ENCODE results near the gene P2RX7.
"Not testable (repeated sequence)": the region's sequence is repeated elsewhere in the genome, so short reads cannot be mapped to it uniquely, and the experiment has no call there.

Gene P2RX7

GRCh38 chr12:121139286-121139685 is 6.6 kb downstream of the P2RX7 start:
- DNase-seq, result no peak

DNA sequence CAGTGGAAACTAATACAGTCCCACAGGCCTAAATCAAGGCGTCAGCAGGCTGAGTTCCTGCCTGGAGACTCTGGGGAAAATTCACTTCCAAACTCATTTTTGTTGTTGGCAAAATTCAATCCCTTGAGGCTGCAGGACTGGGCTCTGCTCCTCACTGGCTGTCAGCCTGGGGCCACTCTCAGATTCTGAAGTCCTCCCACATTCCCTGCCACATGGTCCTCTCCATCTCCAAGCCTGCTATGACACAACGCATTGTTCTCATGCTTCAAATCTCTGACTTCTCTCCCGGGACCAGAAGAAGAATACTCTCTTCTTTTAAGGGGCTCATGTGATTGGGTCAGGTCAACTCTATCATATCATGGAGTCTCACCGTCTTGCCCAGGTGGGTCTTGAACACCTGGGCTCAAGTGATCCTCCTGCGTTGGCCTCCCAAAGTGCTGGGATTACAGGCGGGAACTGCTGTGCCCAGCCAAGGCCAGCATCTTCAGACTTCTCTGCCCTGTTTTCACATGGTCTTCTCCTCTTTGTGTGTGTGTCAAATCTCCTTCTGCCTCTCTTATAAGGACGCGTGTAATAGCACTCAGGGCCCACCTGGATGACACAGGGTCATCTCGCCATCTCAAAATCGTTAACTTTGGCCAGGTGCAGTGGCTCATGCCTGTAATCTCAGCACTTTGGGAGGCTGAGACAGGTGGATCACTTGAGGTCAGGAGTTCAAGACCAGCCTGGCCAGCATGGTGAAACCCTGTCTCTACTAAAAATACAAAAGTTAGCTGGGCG is 9.7 kb downstream of the P2RX7 start:
- DNase-seq, result no peak

GRCh38 chr12:121144416-121144914 is 11.8 kb downstream of the P2RX7 start:
- DNase-seq, result no peak

DNA sequence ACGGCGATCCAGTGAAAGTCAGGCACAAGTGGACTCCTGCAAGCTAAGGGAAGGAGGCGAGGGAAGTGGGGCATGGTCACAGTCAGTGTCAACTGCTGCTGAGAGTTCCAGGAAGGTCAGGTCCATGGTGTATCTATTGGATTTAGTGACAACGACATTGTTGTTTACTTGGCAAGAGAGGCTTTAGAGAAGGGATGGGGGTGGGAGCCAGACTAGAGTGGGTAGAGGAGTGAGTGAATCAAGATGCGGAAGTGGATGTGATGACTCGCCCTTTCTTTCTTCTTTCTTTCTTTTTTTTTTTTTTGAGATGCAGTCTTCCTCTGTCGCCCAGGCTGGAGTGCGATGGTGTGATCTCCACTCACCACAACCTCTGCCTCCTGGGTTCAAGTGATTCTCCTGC is 12.5 kb downstream of the P2RX7 start:
- DNase-seq, result peak in 1 of 2 experiments; percentile 15

DNA sequence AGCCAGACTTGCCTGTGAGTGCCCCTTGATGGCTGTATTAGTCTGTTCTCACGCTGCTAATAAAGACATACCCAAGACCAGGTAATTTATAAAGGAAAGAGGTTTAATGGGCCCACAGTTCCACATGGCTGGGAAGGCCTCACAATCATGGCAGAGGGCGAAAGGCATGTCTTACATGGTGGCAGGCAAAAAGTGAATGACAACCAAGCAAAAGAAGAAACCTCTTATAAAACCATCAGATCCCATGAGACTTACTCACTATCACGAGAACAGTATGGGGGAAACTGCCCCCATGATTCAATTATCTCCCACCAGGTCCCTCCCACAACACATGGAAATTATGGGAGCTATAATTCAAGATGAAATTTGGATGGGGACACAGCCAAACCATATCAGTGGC is 16.6 kb downstream of the P2RX7 start:
- DNase-seq, result not testable (repeated sequence)

DNA sequence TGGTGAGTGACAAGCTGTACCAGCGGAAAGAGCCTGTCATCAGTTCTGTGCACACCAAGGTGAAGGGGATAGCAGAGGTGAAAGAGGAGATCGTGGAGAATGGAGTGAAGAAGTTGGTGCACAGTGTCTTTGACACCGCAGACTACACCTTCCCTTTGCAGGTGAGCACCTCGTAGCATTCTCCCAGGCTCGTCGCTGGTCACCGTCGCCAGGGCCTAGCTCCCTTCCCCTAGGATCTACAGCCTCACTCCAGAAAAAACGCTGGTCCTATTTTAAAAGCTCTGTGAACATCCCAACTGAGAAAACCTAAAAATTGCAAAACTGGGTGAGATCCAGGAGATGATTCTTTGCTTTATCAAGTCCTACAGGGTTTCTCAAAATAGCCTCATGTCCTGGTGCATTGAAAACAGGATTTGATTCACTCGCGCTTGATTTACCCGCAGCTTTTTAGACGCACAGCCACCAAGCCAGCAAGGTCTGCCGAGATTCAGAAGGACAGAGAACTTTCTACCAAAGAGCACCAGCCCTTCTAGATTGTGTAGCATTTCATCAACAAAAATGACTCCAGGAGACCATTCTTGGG is 22.2 kb downstream of the P2RX7 start:
- DNase-seq, result no peak

- no peak for DNase-seq
Observed at GRCh38 chr12:121156365-121156764, 23.7 kb downstream of the P2RX7 start.

DNA sequence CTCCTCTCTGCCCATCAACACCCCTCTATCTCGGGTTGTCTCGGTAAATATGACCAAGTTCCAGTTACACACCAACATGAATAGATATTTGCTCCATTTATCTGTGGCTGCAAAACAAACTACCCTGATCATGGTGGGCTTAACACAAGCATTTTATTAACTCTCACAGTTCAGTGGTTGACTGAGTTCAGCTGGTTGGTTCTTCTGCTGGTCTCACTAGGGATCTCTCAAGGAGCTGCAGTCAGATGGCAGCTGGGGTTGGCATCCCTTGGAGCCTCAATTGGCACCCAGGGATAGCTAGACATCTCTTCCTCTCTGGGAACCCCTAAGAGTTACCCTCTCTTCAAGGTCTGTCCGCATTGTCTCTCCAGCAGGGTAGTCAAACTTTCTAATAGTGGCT is 25.4 kb downstream of the P2RX7 start:
- no peak for DNase-seq

DNA sequence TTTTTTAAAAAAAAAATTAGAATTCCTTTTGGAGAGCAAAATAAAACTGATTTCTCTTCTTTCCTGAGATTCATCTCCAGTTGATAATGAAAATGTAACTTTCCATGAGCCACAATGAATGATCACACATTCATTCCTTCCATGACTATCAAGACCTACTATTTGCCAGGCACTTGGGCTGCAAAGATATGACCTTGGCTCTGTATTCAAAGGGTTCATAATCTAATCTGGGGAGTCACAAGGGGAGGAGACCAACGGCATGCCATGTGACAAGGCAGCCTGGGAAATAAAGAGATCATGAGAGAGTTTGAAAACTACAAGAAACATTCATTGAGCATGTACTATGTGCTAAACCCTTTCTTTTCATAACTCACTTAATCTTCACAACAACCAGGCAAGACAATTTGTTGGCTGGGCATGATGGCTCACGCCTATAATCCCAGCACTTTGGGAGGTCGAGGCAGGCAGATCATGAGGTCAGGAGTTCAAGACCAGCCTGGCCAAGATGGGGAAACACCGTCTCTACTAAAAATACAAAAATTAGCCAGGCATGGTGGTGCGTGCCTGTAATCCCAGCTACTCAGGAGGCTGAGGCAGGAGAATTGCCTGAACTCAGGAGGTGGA is 26.2 kb downstream of the P2RX7 start:
- not testable (repeated sequence) for DNase-seq

DNA sequence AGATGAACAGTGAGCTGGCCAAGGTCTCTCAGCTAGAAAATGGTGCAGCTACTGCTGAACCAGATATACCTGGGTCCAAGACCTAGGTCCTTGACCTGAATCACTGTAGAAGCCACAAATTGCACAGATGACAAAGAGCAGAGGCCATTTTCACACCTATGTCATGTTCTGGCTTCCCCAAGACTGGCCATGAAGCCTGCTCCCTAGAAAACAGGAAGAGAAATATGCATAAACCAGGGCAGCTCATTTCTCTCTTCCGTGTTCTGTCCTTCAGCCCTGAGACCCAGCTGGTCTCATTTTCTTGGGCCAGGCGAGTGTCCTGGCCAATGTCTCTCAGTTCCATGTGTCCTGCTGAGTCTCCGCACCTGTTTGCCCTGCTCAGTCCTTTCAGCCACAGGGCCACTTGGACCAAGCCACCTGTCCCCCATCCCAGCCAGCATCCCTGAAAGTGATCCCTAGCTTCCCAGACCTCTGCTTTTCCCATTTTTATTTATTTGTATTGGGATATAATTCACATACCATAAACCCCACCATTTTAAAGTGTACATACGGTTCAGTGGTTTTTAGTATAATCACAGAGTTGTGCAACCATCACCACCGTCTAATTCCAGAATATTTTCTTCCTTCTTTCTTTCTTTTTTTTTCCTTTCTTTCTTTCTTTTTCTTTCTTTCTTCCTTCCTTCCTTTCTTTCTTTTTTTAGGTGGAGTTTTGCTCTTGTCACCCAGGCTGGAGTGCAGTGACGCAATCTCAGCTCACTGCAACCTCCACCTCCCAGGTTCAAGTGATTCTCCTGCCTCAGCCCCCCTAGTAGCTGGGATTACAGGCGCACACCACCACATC is 27.0 kb downstream of the P2RX7 start:
- no peak for DNase-seq

DNA sequence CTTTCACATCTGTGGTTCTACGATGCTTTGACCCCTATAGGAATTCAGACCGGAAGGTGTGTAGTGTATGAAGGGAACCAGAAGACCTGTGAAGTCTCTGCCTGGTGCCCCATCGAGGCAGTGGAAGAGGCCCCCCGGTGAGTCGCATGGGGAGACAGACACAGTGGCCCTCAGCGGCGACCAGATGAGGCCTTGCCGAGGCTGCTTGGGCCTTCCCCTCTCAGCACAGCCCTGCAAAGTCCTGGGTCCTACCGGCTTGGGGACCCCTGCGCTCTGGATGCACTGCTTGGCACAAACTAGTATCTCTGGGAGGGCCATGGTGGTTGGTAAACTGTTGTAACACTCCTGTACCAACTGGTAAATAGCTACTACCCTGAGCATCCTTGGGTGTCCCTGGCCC is 29.7 kb downstream of the P2RX7 start:
- DNase-seq, result no peak

GRCh38 chr12:121162985-121163384 is 30.3 kb downstream of the P2RX7 start:
- no peak for DNase-seq

DNA sequence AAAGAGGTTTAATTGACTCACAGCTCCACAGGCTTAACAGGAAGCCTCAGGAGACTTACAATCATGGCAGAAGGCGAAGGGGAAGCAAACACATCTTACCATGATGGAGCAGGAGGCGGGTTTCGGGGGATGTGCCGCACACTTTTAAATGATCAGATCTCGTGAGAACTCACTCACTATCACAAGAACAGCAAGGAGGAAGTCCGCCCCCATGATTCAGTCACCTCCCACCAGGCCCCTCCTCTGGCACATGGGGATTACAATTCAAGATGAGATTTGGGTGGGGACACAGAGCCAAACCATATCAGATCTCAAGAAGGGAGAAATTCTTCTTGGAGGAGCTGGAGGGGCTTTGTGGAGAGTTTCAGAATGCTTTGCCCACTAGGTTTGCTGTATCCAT is 32.2 kb downstream of the P2RX7 start:
- not testable (repeated sequence) for DNase-seq

DNA sequence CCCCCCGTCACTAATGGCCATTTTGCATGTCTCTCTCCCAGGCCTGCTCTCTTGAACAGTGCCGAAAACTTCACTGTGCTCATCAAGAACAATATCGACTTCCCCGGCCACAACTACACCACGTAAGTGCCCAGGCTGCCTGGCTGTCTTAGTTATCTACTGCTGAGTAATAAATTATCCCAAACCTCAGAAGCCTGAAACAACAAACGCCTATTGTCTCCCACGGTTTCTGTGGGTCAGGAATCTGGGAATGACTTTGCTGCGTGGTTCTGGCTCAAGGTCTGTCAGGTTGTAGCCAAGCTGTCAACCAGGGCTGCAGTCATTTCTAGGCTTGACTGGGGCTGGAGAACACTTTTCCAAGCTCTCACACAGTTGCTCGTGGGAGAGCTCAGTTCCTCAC is 32.6 kb downstream of the P2RX7 start:
- no peak for DNase-seq

- DNase-seq, result no peak
Observed at GRCh38 chr12:121166356-121166755, 33.7 kb downstream of the P2RX7 start.

GRCh38 chr12:121167232-121167820 is 34.6 kb downstream of the P2RX7 start:
- no peak for DNase-seq

DNA sequence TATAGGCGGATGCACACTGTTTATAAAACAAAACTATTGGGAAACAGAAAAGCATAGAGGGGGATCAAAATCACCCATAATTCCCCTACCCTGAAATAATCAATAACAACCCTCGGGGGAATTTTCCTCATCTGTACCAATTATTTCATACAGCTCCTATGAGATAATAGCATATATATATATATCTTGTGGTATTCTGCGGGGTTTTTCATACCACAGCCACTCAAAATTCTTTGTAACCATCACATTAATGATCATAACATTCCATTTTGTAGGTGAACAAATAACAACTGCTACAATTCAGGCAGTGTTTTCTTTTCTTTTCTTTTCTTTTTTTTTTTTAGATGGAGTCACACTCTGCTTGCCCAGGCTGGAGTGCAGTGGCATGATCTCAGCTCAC is 35.3 kb downstream of the P2RX7 start:
- DNase-seq, result no peak

- no peak for DNase-seq
Observed at GRCh38 chr12:121170151-121170550, 37.5 kb downstream of the P2RX7 start.

DNA sequence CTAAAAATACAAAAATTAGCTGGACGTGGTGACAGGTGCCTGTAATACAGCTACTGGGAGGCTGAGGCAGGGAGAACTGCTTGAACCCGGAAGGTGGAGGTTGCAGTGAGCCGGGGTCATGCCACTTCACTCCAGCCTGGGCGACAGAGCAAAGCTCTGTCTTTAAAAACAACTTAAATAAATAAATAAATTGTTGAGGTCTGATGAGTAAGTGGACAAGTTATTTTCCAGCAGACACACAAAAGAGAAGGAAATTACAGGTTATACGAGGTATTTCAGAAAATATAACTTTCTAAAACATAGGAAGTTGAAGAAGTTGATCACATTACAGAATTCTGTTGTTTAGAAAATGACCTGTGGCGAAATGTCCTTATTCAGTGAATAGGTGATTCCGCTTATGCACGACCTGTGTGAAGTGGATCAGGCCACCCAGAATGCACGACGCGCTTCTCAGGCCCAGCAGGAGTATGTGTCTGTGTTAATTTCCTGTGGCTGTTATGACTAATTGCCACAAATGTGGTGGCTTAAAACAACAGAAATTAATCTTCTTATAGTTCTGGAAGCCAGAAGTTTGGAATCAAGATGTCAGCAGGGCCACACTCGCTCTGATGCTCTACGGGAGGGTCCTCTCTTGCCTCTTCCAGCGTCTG is 38.1 kb downstream of the P2RX7 start:
- DNase-seq, result no peak

GRCh38 chr12:121172145-121172544 is 39.5 kb downstream of the P2RX7 start:
- no peak for DNase-seq

DNA sequence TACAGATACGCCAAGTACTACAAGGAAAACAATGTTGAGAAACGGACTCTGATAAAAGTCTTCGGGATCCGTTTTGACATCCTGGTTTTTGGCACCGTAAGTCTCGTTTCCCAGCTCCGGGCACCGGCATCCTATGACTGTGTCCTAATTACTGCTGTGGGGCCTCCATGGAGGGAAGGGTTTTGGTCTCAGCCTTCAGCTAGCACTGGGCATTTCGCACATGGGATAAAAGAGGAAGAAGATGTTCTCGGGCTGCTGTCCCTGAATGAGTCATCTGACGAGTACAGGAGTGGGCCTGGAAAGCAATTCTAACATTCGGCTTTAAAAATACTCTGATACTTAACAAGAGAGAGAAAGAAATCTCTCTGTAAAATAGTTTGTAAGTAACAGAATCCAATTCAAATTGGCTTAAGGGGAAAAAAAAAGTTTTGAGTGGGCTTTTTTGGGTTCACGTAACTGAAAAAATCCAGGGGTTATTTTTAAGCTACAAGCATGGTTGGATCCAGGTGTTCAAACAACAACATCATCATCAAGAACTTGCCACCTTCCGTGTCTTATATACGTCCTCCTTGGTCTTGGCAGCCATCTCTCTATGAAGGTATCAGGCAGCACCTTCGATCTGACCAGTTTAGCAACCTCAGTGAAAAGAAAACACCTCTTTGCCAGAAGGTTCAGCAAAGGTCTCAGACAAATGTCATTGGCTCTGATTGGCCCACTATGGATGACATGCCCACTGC is 42.9 kb downstream of the P2RX7 start:
- no peak for DNase-seq
